GM18909 (cell line): Measurements from ENCODE around the gene ADAM8.
"Not testable (repeated sequence)": the region's sequence is repeated elsewhere in the genome, so short reads cannot be mapped to it uniquely, and the experiment has no call there.

Experiments used
- ATAC-seq: cut with Tn5 transposase; IDR thresholded peaks from one replicate; pipeline ENCODE4 v1.9.1; 2021; ENCODE audit warnings: mild to moderate bottlenecking; ENCODE audit not compliant: unreplicated experiment, poor library complexity

Gene ADAM8

GRCh38 chr10:133276435-133277201 is at the start of gene ADAM8:
TSS of gene ADAM8 (minus strand) at chr10:133276868. CDS start at chr10:133276817, 51 bp downstream.
- peak; percentile 44 for ATAC-seq

DNA sequence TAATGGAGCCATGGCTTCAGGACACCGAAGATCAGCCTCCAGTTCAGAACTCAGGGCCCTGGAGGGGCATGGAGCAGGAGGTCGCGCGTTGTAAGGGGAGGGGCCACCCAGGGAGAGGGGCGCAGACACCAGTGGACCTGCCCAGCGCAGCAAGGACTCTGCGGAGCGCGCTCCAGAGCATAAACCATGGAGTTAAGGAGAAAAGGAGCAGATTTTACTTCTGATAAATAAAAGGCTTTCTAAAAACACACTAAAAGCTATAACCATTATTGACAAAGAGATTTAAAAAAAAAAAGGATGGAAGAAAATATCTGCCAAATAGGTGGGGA is 49.5 kb upstream of the ADAM8 start:
- ATAC-seq, result no peak

GRCh38 chr10:133325440-133326222 is 49.0 kb upstream of the ADAM8 start:
- ATAC-seq, result no peak

DNA sequence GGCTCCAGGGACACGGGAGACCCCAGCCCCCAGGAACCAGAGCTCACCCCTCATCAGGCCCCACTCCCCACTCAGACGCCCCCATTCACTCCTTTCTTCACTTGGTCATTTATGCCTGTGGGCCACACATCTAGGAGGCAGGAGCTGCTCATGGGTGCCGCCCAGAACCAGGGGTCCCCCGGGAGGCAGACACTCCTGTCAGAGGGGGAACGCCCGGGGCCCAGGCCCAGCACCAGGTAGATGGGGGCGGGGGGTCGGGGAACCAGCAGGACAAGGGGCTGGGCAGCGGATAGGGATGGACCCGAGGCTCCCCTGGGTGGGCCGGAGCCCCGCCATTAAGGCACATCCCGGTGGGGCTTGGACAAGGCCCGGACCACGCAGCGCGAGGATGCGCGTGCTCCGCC is 48.2 kb upstream of the ADAM8 start:
- no peak for ATAC-seq

GRCh38 chr10:133324198-133324792 is 47.6 kb upstream of the ADAM8 start:
- ATAC-seq, result no peak

GRCh38 chr10:133322064-133322709 is 45.5 kb upstream of the ADAM8 start:
- ATAC-seq, result not testable (repeated sequence)

- not testable (repeated sequence) for ATAC-seq
Observed at GRCh38 chr10:133320852-133321422, 44.3 kb upstream of the ADAM8 start.

DNA sequence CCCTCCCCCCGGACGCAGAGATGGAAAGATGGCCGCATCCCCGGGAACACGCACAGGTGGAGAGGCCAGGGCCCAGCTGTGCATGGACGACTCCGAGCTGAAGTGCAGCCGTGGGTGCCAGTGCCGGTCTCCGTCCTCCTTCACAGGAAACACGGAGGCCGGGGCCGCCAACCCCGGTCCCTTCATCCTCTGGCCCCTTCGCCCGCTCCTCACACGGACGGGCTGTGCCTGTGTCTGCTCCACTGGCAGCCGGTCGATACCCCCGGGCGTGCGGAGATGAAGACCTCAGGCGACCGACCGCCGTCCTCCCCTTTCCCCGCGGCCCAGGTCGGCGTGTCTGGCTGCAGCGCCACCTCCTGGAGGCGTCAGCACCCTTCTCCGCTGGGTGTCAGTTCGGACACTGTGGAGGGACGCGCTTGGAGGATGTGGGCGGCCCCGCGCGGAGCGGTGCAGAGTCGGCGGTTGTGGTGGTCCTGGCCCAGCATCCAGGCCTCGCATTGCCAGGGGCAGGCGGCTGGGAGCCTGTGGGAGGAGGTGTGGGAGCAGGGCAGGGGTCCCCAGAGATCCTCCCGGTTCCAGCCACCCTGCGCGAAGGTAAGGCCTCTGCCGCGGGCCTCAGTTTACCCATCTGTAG is 41.9 kb upstream of the ADAM8 start:
- peak; percentile 61 for ATAC-seq

GRCh38 chr10:133316732-133317131 is 40.1 kb upstream of the ADAM8 start:
- no peak for ATAC-seq

GRCh38 chr10:133316266-133316665 is 39.6 kb upstream of the ADAM8 start:
- no peak for ATAC-seq

- ATAC-seq, result no peak
Observed at GRCh38 chr10:133315847-133316246, 39.2 kb upstream of the ADAM8 start.

DNA sequence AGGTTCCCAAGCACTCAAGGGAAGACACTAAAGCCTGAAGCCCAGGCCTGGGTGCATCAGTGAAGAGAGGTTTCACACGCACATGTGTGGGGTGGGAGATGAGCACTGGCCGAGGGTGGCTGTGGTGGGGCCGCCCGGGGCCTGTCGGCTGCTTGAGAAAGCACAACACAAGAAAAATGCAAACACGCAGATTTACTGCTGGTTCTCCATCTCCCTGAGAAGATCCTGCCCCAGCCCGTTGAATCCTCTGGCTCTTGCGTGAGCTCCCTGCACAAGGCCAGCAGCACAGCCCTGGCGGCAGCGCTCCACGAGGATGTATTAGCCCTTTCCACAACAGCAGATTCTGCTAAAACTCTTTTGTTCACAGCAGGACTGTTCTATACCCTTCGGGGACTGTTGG is 38.2 kb upstream of the ADAM8 start:
- ATAC-seq, result no peak

GRCh38 chr10:133313192-133313591 is 36.5 kb upstream of the ADAM8 start:
- no peak for ATAC-seq

- ATAC-seq, result no peak
Observed at GRCh38 chr10:133312769-133313145, 36.1 kb upstream of the ADAM8 start.

DNA sequence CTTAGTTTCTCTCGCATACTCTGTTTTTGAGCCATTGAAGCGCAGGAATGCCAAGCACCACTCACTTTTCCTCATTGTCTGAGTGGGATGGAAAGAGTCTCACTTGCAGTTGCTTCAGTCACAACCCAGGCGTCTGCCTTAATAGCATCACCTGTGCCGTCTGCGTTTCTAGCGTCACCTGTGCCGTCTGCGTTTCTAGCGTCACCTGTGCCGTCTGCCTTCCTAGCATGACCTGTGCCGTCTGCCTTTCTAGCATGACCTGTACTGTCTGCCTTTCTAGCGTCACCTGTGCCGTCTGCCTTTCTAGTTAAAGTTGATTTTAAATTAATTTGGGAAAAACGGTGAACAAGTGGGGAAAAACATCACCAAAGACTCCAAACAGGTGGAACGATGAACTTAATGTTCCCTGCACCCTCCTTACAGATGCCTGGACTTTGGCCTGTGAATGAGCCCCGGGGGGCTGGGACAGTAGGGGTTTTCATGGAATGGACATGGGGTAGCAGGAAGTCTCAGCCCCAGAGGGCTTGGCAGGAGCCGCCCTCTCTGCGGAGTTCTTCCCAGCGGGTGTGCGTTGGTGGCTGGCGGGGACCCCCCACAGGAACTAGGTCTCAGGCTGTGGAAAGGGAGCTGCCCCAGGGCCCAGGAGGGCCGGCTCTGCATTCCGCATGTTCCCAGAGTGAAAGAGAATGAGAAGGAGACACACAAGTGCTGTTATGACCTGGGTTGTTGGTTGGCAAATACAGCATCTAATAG is 35.5 kb upstream of the ADAM8 start:
- no peak for ATAC-seq

DNA sequence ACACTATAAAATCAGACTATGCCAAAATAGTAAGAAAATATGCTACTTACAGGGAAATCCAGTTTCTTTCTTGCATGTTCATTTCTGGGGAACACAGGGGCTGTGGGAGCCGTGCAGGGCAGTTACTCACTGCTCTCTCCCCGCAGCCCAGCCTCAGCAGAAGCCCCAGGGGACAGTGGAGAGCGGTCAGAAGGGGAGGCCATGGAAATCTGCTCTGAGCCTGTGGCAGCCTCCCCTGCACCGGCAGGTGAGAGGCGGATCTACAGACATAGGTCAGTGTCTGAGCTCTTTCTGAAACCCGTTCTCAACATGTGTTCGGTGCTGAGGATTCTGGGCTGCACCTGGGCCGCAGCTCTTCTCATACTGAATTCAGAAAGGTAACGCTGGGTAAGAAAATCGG is 34.9 kb upstream of the ADAM8 start:
- ATAC-seq, result no peak

- no peak for ATAC-seq
Observed at GRCh38 chr10:133310789-133311188, 34.1 kb upstream of the ADAM8 start.

DNA sequence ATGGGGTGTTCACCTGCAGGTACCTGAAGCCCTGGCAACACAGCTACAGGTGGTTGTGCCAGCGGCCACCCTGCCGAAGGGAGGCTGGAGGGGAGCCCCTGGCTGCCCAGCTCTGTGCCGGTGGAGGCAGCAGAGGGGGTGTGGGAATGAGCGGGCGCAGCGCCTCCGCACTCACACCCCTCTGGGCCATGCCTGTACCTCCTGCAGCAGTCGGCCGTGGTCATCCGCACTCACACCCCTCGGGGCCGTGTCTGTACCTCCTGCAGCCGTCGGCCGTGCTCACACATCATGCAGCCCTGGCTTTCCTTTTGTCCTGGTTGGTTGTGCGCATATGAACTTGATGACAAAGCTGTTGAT is 33.7 kb upstream of the ADAM8 start:
- ATAC-seq, result no peak

GRCh38 chr10:133309720-133310398 is 33.2 kb upstream of the ADAM8 start:
- ATAC-seq, result no peak
